GM23338 (cell line): ENCODE measurements around the gene NTN1.

Experiments
- CREB1 ChIP-seq: fragments of 250-450 bp; sonication (Bioruptor Pico); IDR thresholded peaks from 2 replicates; pipeline ENCODE4 v1.5.0; 2020; ENCODE audit warnings: low read depth, mild to moderate bottlenecking, moderate library complexity
- CTCF ChIP-seq, 2 experiments: fragments of 200-600 bp in 1 of 2; sonication (generic) in 1 of 2; conservative IDR thresholded peaks; 2 replicates each; pipeline versions ENCODE4 v1.5.1 to v1.6.1; 2016 to 2017; ENCODE audit warnings: antibody characterized with exemption in 2 of 2, low read depth in 2 of 2, mild to moderate bottlenecking in 2 of 2, moderate library complexity in 1 of 2
- EZH2 ChIP-seq: fragments of 200-600 bp; sonication (generic); IDR thresholded peaks from one replicate; pipeline ENCODE4 v1.8.0; 2017; ENCODE audit warnings: antibody characterized with exemption, mild to moderate bottlenecking, low read depth; ENCODE audit not compliant: unreplicated experiment
- EZH2phosphoT487 ChIP-seq: fragments of 200-600 bp; sonication (generic); IDR thresholded peaks from one replicate; pipeline ENCODE4 v1.8.1; 2018; ENCODE audit warnings: antibody characterized with exemption; ENCODE audit not compliant: unreplicated experiment
- JUNB ChIP-seq: IDR thresholded peaks from one replicate; pipeline ENCODE4 v1.6.1; 2016; ENCODE audit warnings: antibody characterized with exemption; ENCODE audit not compliant: unreplicated experiment
- POLR2AphosphoS5 ChIP-seq: IDR thresholded peaks from 2 replicates; pipeline ENCODE4 v1.6.1; 2016; ENCODE audit warnings: antibody characterized with exemption, low read depth
- REST ChIP-seq: IDR thresholded peaks from one replicate; pipeline ENCODE4 v1.6.1; 2018; ENCODE audit warnings: antibody characterized with exemption; ENCODE audit not compliant: unreplicated experiment
- ZNF114 ChIP-seq: fragments of 250-450 bp; sonication (Bioruptor Pico); IDR thresholded peaks from 2 replicates; pipeline ENCODE4 v1.5.0; 2020; ENCODE audit warnings: mild to moderate bottlenecking, moderate library complexity
- ZNF462 ChIP-seq: fragments of 250-450 bp; sonication (Bioruptor Pico); IDR thresholded peaks from 2 replicates; pipeline ENCODE4 v1.5.0; 2020; ENCODE audit warnings: mild to moderate bottlenecking, moderate library complexity
- TF ChIP-seq, protein P1 (sequence below): IDR thresholded peaks from 2 replicates; pipeline ENCODE4 v1.6.1; 2016; ENCODE audit warnings: antibody characterized with exemption

DNA sequence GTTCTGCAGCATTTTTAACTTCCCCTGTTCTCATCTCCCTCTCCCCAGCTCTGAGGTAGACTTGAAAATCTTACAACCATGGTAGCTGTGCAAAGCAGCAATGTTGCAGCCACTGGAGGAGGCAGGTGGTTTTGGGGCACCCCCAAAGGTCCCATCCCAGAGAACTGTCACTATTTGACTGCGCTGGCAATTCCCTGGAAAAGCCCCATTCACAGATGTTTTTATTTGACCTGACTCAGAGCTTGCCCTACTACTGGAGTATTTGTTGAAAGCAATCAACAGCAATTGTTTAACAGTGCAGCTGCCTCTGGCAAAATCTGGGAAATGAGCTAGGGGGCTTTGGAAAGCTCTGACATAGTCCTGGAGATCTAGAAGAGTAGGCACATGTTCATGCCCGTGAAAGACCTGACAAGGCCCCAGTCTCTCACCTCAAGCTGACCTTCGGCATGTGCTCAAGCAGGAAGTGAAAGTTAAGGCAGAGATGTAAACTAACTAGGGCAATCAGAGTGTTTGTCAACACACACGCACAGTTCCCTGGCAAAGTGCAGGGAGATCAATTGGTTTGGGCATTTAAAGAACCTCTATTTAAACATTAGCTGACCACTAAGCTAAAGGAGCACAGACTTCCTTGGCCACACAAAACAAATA is 36.1 kb upstream of the NTN1 start:
- TF ChIP-seq CREB1 (no peak), CTCF (conservative IDR thresholded peaks at IDR 0.05; ENCODE audit: low read depth in 2 of 2) (no peak), EZH2phosphoT487 (no peak), EZH2 (no peak), REST (no peak), POLR2AphosphoS5 (no peak), JUNB (no peak), ZNF462 (CRISPR knock-in tag) (no peak), ZNF114 (CRISPR knock-in tag) (no peak)
- TF ChIP-seq, protein P1, sequence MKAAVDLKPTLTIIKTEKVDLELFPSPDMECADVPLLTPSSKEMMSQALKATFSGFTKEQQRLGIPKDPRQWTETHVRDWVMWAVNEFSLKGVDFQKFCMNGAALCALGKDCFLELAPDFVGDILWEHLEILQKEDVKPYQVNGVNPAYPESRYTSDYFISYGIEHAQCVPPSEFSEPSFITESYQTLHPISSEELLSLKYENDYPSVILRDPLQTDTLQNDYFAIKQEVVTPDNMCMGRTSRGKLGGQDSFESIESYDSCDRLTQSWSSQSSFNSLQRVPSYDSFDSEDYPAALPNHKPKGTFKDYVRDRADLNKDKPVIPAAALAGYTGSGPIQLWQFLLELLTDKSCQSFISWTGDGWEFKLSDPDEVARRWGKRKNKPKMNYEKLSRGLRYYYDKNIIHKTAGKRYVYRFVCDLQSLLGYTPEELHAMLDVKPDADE: no peak
